Stimulated activated CD8-positive, alpha-beta memory T cell treated with anti-CD3 and anti-CD28 coated beads, Interleukin-4, amount 100 ng/mL, for 24 hours (primary cell): ENCODE results near the gene NFIA.

Source experiments
- DNase-seq: peaks from one replicate; pipeline ENCODE4 v3.0.0-alpha.2; 2020; ENCODE audit warnings: low read depth

The NFIA gene

GRCh38 chr1:61130338-61131000 is 48.1 kb downstream of the NFIA start:
- DNase-seq = no peak

GRCh38 chr1:61131248-61131647 is 48.9 kb downstream of the NFIA start:
- no peak for DNase-seq

- no peak for DNase-seq
These were observed 49.4 kb downstream of the NFIA start for GRCh38 chr1:61131716-61132115.

- no peak for DNase-seq
These were observed 49.8 kb downstream of the NFIA start for GRCh38 chr1:61132176-61132638.

- DNase-seq = no peak
These were observed 50.4 kb downstream of the NFIA start for GRCh38 chr1:61132645-61133334.

GRCh38 chr1:61133335-61134019 is 51.1 kb downstream of the NFIA start:
- DNase-seq = no peak

GRCh38 chr1:61135291-61135690 is 52.9 kb downstream of the NFIA start:
- no peak for DNase-seq

GRCh38 chr1:61138305-61138704 is 55.9 kb downstream of the NFIA start:
- DNase-seq = no peak

- DNase-seq = no peak
These were observed 56.8 kb downstream of the NFIA start for GRCh38 chr1:61138921-61139774.

GRCh38 chr1:61139775-61140549 is 57.6 kb downstream of the NFIA start:
- DNase-seq = no peak

GRCh38 chr1:61140778-61141177 is 58.4 kb downstream of the NFIA start:
- DNase-seq = no peak

- DNase-seq = no peak
These were observed 59.1 kb downstream of the NFIA start for GRCh38 chr1:61141288-61142042.

- DNase-seq = no peak
These were observed 59.7 kb downstream of the NFIA start for GRCh38 chr1:61142043-61142440.

GRCh38 chr1:61142726-61143500 is 60.6 kb downstream of the NFIA start:
- no peak for DNase-seq

- DNase-seq = no peak
These were observed 61.6 kb downstream of the NFIA start for GRCh38 chr1:61143821-61144424.

- no peak for DNase-seq
These were observed 66.9 kb downstream of the NFIA start for GRCh38 chr1:61149010-61149860.

- DNase-seq = no peak
These were observed 69.2 kb downstream of the NFIA start for GRCh38 chr1:61151565-61151964.

- DNase-seq = no peak
These were observed 69.7 kb downstream of the NFIA start for GRCh38 chr1:61152066-61152465.
